Measurements from ENCODE around the gene HDAC5.
"Not testable (repeated sequence)": the region's sequence is repeated elsewhere in the genome, so short reads cannot be mapped to it uniquely, and the experiment has no call there.

HDAC5 gene

GRCh38 chr17:44144966-44145739 is 21.7 kb upstream of the HDAC5 start:
- FAIRE-seq (no peak), DNase-seq (ENCODE audit: insufficient read length, low spot score) (no peak)
- no peak for TF ChIP-seq CTCF (IDR thresholded peaks at IDR 0.05; ENCODE audit: insufficient read depth, missing control alignments)

- not testable (repeated sequence) for FAIRE-seq; DNase-seq (ENCODE audit: insufficient read length, low spot score)
Observed at GRCh38 chr17:44143921-44144320, 20.5 kb upstream of the HDAC5 start.

- DNase-seq (ENCODE audit: insufficient read length, low spot score) (no peak), FAIRE-seq (no peak)
- no peak for TF ChIP-seq CTCF (IDR thresholded peaks at IDR 0.05; ENCODE audit: insufficient read depth, missing control alignments)
Observed at GRCh38 chr17:44137891-44138709, 14.7 kb upstream of the HDAC5 start.

- DNase-seq (ENCODE audit: insufficient read length, low spot score) (no peak), FAIRE-seq (no peak)
- TF ChIP-seq CTCF (IDR thresholded peaks at IDR 0.05; ENCODE audit: insufficient read depth, missing control alignments), result no peak
Observed at GRCh38 chr17:44134752-44135568, 11.5 kb upstream of the HDAC5 start.

- FAIRE-seq (no peak), DNase-seq (ENCODE audit: insufficient read length, low spot score) (no peak)
- TF ChIP-seq CTCF (IDR thresholded peaks at IDR 0.05; ENCODE audit: insufficient read depth, missing control alignments), result no peak
Observed at GRCh38 chr17:44133918-44134476, 10.6 kb upstream of the HDAC5 start.

- no peak for FAIRE-seq
Observed at GRCh38 chr17:44132275-44132821, 8.9 kb upstream of the HDAC5 start.

GRCh38 chr17:44131372-44131771 is 7.9 kb upstream of the HDAC5 start:
- DNase-seq (ENCODE audit: insufficient read length, low spot score); FAIRE-seq: not testable (repeated sequence)

More at GRCh38 chr17:44132275-44132821, 8.9 kb upstream of the HDAC5 start:
- TF ChIP-seq CTCF (IDR thresholded peaks at IDR 0.05; ENCODE audit: insufficient read depth, missing control alignments), result no peak
- no peak for DNase-seq (ENCODE audit: insufficient read length, low spot score)

Data from D721Med (cell line).